Thyroid gland (tissue), 4 donors: ENCODE data around the gene ZNF780B.

Experiments used
- CTCF ChIP-seq, 6 experiments: fragments of 200-600 bp in 3 of 6; fragments of 450-650 bp in 3 of 6; sonication (generic) in 3 of 6; IDR thresholded peaks; one replicate each; pipeline ENCODE4 v1.5.1; 2016 to 2019; ENCODE audit warnings: antibody characterized with exemption in 6 of 6, mild to moderate bottlenecking in 2 of 6, inconsistent platforms in 1 of 6, moderate library complexity in 1 of 6
- POLR2A ChIP-seq, 2 donors: fragments of 450-650 bp; IDR thresholded peaks; one replicate each; pipeline ENCODE4 v1.6.1; 2017; ENCODE audit warnings: antibody characterized with exemption in 2 of 2, mild to moderate bottlenecking in 2 of 2, moderate library complexity in 1 of 2

- TF ChIP-seq CTCF (IDR thresholded peaks at IDR 0.05) (no peak), POLR2A (IDR thresholded peaks at IDR 0.05) (peak in 1 of 2 donors; percentile 23)
These were observed at the start of gene ZNF780B for GRCh38 chr19:40055832-40056504.
